ENCODE data around the gene FEM1C.
"Not testable (repeated sequence)": the region's sequence is repeated elsewhere in the genome, so short reads cannot be mapped to it uniquely, and the experiment has no call there.

FEM1C gene

DNA sequence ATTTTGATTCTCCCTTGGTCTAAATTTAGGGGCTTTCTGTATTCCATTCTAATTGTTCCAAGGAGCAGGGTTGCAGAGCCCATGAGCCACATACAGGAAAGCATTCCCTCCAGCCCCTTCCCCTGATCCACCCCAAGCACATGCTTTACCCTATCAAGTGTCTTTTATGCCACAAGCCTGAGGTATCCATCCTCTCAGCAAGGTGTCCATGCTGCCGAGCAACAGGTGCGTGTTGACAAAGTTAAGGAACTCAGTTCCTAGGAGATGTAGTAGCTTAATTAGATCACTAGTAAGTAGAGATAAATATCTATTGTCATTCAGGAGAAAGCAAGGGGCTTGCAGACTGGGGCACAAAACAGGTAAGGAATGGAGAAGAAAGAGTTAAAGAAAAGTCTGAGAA is 57.8 kb downstream of the FEM1C start:
- DNase-seq (ENCODE audit: low read depth): no peak
- TF ChIP-seq, protein P1, sequence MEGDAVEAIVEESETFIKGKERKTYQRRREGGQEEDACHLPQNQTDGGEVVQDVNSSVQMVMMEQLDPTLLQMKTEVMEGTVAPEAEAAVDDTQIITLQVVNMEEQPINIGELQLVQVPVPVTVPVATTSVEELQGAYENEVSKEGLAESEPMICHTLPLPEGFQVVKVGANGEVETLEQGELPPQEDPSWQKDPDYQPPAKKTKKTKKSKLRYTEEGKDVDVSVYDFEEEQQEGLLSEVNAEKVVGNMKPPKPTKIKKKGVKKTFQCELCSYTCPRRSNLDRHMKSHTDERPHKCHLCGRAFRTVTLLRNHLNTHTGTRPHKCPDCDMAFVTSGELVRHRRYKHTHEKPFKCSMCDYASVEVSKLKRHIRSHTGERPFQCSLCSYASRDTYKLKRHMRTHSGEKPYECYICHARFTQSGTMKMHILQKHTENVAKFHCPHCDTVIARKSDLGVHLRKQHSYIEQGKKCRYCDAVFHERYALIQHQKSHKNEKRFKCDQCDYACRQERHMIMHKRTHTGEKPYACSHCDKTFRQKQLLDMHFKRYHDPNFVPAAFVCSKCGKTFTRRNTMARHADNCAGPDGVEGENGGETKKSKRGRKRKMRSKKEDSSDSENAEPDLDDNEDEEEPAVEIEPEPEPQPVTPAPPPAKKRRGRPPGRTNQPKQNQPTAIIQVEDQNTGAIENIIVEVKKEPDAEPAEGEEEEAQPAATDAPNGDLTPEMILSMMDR (IDR thresholded peaks at IDR 0.05; ENCODE audit: insufficient read depth, low read depth, low read length, missing control alignments): no peak
- H3K4me3 ChIP-seq (ENCODE audit: low read length): no peak overlapping the region

DNA sequence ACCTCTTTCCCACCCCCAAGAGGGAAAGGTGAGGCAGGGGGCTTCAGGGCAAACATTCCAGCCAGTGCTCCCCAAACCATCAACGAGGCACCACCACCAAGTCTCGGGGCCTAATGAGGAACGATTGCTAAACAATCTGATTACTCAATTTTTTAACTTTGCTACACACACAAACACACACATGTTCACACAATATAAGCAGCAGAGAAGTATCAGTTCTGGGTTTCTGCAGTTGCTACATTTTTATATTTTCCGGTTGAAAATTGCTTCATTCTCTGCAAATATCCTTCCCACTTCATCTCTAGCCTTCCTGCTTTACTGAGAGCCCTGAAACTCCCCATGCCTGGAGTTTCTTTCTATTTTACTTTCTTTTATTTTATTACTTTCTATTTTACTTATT is 60.2 kb downstream of the FEM1C start:
- no peak for DNase-seq (ENCODE audit: low read depth)
- no peak overlapping the region for H3K4me3 ChIP-seq (ENCODE audit: low read length)
- TF ChIP-seq, protein P1 (IDR thresholded peaks at IDR 0.05; ENCODE audit: insufficient read depth, low read depth, low read length, missing control alignments): no peak

- no peak for DNase-seq (ENCODE audit: low read depth)
- TF ChIP-seq, protein P1 (IDR thresholded peaks at IDR 0.05; ENCODE audit: insufficient read depth, low read depth, low read length, missing control alignments): no peak
Measured at GRCh38 chr5:115480900-115481299, 63.7 kb downstream of the FEM1C start.

GRCh38 chr5:115480271-115480670 is 64.3 kb downstream of the FEM1C start:
- DNase-seq (ENCODE audit: low read depth): no peak
- TF ChIP-seq, protein P1 (IDR thresholded peaks at IDR 0.05; ENCODE audit: insufficient read depth, low read depth, low read length, missing control alignments): no peak
- H3K4me3 ChIP-seq (ENCODE audit: low read length): no peak overlapping the region

More at GRCh38 chr5:115480900-115481299, 63.7 kb downstream of the FEM1C start:
- no peak overlapping the region for H3K4me3 ChIP-seq (ENCODE audit: low read length)

- not testable (repeated sequence) for DNase-seq (ENCODE audit: low read depth); H3K4me3 ChIP-seq (ENCODE audit: low read length)
Measured at GRCh38 chr5:115479166-115479873, 65.3 kb downstream of the FEM1C start.

DNA sequence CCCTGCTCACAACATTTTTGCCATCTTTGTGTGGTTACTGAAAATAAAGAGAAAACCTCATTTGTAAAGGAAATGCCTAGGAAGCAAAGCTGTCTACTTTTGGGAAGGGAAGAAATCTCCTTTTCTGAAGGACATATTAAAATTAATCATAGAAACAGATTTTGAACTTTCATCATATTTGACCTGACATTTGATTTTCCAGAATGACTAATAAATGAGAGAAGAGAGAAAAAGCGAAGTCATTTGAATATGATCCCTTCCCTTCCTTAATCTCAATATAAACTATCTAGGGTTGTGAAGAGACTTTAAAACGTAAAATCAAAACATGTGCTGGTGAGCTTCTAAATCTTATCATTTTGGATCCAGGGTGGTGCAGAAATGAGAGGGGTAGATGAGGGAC is 66.3 kb downstream of the FEM1C start:
- no peak overlapping the region for H3K4me3 ChIP-seq (ENCODE audit: low read length)
- TF ChIP-seq, protein P1 (IDR thresholded peaks at IDR 0.05; ENCODE audit: insufficient read depth, low read depth, low read length, missing control alignments): no peak
- DNase-seq (ENCODE audit: low read depth): no peak

DNA sequence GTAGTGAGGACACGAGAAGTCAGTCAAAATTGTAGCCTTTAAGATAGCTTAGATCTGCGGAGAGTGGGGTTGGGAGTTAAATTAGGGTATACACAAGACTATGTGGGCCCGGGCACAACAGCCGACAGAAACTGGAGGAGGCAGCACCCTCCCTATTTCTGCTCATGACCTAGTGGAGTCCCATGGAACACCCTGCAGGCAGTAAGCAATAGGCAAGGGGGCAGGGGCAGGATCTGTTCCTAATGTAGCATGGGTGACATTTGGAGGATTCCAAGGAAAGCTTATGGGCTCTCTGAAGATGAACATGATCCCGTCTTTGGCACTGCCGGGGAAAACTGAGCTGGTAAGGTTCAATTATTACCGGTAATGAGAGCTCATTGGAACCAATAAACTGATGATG is 67.0 kb downstream of the FEM1C start:
- DNase-seq (ENCODE audit: low read depth): no peak
- TF ChIP-seq, protein P1 (IDR thresholded peaks at IDR 0.05; ENCODE audit: insufficient read depth, low read depth, low read length, missing control alignments): no peak
- no peak overlapping the region for H3K4me3 ChIP-seq (ENCODE audit: low read length)
